Tibial nerve (tissue), 4 donors: ENCODE data around the gene RBCK1. TPM values are rescaled to one million over a fixed set of nuclear protein-coding genes. Genes with fewer than 3 reads are reported as not detected.

Experiments
- DNase-seq, 2 donors: peaks; one replicate each; pipeline ENCODE4 v3.0.0-alpha.2; 2019; ENCODE audit warnings: low spot score in 2 of 2
- H3K27ac ChIP-seq, 4 donors: fragments of 200-600 bp; sonication (generic) in 3 of 4; one replicate each; pipeline ENCODE4 v1.5.1; 2017 to 2019; ENCODE audit warnings: mild to moderate bottlenecking in 1 of 4
- H3K27me3 ChIP-seq, 2 donors: fragments of 200-600 bp; sonication (generic) in 1 of 2; one replicate each; pipeline versions ENCODE4 v1.5.1 to v1.6.0; 2017 to 2019
- H3K36me3 ChIP-seq, 3 donors: fragments of 200-600 bp; sonication (generic); one replicate each; pipeline ENCODE4 v1.5.1; 2018 to 2019
- H3K4me1 ChIP-seq, 4 donors: fragments of 200-600 bp; sonication (generic) in 3 of 4; one replicate each; pipeline ENCODE4 v1.5.1; 2017 to 2019
- H3K4me3 ChIP-seq, 4 donors: fragments of 200-600 bp; sonication (generic) in 3 of 4; one replicate each; pipeline ENCODE4 v1.5.1; 2017 to 2019; ENCODE audit warnings: mild to moderate bottlenecking in 1 of 4, moderate library complexity in 1 of 4
- H3K9me3 ChIP-seq, 4 donors: fragments of 200-600 bp; sonication (generic) in 3 of 4; one replicate each; pipeline ENCODE4 v1.5.1; 2017 to 2019
- CTCF ChIP-seq, 5 experiments: fragments of 200-600 bp in 3 of 5; fragments of 450-650 bp in 2 of 5; sonication (generic) in 3 of 5; IDR thresholded peaks; one replicate each; pipeline ENCODE4 v1.5.1; 2016 to 2019; ENCODE audit warnings: antibody characterized with exemption in 5 of 5, mild to moderate bottlenecking in 3 of 5, moderate library complexity in 2 of 5
- EP300 ChIP-seq, 2 donors: sonication (generic); formaldehyde crosslinking; IDR thresholded peaks; one replicate each; pipeline ENCODE4 v1.6.1; 2017; ENCODE audit warnings: antibody characterized with exemption in 2 of 2, mild to moderate bottlenecking in 1 of 2
- POLR2A ChIP-seq, 2 donors: fragments of 450-650 bp; IDR thresholded peaks; one replicate each; pipeline ENCODE4 v1.6.1; 2017; ENCODE audit warnings: antibody characterized with exemption in 2 of 2, mild to moderate bottlenecking in 2 of 2, moderate library complexity in 2 of 2
- WGBS, 2 donors: methylation state at CpG; one replicate each; pipeline ENCODE4 v1.1.5; 2018; 5-methylcytosine and 5-hydroxymethylcytosine counted together
- total RNA-seq, 4 donors: library from RNA; depleted of rRNA; stranded (reverse); fragments of >200 nt; gene quantifications; one replicate each; pipeline ENCODE4 v1.1.0, GENCODE V29; 2016

RBCK1 gene
- total RNA-seq: 100 to 1,000 TPM in 3 of 4 donors, 10 to 100 TPM in 1; 93.5 to 149 (median 118) TPM

DNA sequence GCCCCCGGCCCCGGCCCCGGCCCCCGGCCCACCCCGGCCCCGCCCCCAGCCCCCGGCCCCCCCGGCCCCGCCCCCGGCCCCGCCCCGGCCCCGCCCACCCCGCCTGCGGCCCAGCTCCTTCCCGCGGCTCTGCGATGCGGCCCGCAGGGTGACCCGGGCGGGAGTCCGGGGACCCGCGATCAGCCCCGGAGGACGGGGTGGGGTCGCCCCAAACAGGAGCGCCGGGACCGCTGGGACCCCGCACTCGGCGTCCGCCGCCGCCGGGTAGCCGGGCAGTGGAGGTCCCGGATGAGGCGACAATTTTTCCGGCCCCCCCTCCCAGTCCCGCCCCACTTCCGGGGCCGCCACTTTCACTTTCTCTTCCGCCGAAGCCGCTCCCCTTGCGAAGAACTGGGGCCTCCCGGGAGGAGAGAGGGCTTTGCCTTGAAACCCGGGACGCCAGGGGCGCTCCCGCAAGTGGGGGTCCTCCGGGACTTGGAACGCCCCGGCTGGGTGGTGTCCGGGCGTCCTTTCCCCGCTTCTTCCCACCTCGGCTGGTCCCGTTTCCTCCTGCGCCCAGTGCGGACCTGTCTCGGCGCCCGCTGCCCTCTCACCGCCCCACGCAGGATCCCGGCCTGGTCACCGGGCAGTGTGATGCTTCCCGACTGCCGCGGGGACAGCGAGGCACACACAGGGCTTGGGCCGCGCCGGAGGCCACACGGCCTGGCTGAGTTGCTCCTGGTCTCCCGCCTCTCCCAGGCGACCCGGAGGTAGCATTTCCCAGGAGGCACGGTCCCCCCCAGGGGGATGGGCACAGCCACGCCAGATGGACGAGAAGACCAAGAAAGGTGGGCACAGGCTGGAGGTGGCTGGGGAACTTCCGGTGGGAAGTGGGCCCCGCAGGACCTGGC, at the start of gene RBCK1:
RBCK1 (plus strand) TSS at position 347 of the 890 bp plus-strand sequence; CDS start at position 806, 459 bp downstream.
- peak within 1 kb of the TSS; percentile 72 to 99 (median 92) for H3K4me3 ChIP-seq
- peak; percentile 63 to 69 for DNase-seq
- TF ChIP-seq CTCF (IDR thresholded peaks at IDR 0.05) (no peak), POLR2A (IDR thresholded peaks at IDR 0.05) (peak in 1 of 2 donors; percentile 34), EP300 (IDR thresholded peaks at IDR 0.05) (peak; percentile 28 to 81)
- WGBS, 2 donors: 0 to 1% methylated on average over 20 to 41 of the region's 87 CpGs
- H3K27me3 ChIP-seq: no peaks in the 10 kb centered on the region
- no peaks in the 10 kb centered on the region for H3K9me3 ChIP-seq
- peak within 1 kb of the TSS; percentile 79 to 98 (median 93) for H3K27ac ChIP-seq
- H3K36me3 ChIP-seq: peaks cover 0 to 29% (median 0%) of the 10 kb centered on the region in 3 donors
- peaks cover 0 to 32% (median 13%) of the 10 kb centered on the region in 4 donors for H3K4me1 ChIP-seq

DNA sequence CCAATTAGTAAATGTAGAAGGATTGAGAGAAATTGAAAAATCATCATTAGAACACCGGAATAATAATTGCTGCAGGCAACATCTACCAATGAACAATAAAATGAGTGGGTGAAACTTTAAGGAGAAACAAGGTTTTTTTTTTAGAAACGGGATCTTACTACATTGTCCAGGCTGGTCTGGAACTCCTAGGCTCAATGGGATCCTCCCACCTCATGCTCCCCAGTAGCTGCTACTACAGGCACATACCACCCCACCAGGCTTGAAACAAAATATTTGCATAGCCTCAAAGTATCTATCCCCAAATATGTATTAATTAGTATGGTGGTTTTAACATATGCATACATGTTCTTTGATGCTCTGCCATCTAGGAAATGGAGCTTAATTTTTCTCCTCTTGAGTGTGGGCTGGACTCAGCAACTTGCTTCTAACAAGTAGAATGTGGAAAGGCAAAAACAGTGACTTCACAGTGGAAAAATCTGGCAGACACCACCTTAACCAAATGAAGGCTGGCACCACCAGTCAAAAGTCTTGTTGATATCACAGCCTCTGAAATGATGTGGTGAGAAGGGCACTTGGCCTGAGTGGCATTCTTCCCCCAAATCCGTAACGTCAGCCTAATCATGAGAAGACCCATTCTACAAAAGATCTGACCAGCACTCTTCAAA, 49.1 kb upstream of the RBCK1 start:
- no peaks in the 10 kb centered on the region for H3K9me3 ChIP-seq
- no peak for DNase-seq
- H3K27ac ChIP-seq: peak overlapping the region in 1 of 4 donors; percentile 54
- WGBS, 2 donors: 63 to 65% methylated on average over 4 of the region's 4 CpGs
- H3K4me3 ChIP-seq: no peak overlapping the region
- TF ChIP-seq POLR2A (IDR thresholded peaks at IDR 0.05): no peak
- TF ChIP-seq EP300 (IDR thresholded peaks at IDR 0.05): no peak
- TF ChIP-seq CTCF (IDR thresholded peaks at IDR 0.05): no peak
- H3K36me3 ChIP-seq: peaks cover 0 to under 1% (median 0%) of the 10 kb centered on the region in 3 donors
- H3K27me3 ChIP-seq: no peaks in the 10 kb centered on the region
- H3K4me1 ChIP-seq: peaks cover 0 to 33% (median 0%) of the 10 kb centered on the region in 4 donors

- peaks cover 0 to 26% (median 0%) of the 10 kb centered on the region in 4 donors for H3K4me1 ChIP-seq
- no peaks in the 10 kb centered on the region for H3K36me3 ChIP-seq
- H3K4me3 ChIP-seq: no peak overlapping the region
- TF ChIP-seq EP300 (IDR thresholded peaks at IDR 0.05) (no peak), CTCF (IDR thresholded peaks at IDR 0.05) (no peak), POLR2A (IDR thresholded peaks at IDR 0.05) (no peak)
- no peaks in the 10 kb centered on the region for H3K9me3 ChIP-seq
- no peak for DNase-seq
- no peaks in the 10 kb centered on the region for H3K27me3 ChIP-seq
- peak overlapping the region in 1 of 4 donors; percentile 63 for H3K27ac ChIP-seq
- WGBS, 2 donors: 83 to 91% methylated on average over 8 of the region's 8 CpGs
These were observed 46.5 kb upstream of the RBCK1 start for GRCh38 chr20:361561-361960.

DNA sequence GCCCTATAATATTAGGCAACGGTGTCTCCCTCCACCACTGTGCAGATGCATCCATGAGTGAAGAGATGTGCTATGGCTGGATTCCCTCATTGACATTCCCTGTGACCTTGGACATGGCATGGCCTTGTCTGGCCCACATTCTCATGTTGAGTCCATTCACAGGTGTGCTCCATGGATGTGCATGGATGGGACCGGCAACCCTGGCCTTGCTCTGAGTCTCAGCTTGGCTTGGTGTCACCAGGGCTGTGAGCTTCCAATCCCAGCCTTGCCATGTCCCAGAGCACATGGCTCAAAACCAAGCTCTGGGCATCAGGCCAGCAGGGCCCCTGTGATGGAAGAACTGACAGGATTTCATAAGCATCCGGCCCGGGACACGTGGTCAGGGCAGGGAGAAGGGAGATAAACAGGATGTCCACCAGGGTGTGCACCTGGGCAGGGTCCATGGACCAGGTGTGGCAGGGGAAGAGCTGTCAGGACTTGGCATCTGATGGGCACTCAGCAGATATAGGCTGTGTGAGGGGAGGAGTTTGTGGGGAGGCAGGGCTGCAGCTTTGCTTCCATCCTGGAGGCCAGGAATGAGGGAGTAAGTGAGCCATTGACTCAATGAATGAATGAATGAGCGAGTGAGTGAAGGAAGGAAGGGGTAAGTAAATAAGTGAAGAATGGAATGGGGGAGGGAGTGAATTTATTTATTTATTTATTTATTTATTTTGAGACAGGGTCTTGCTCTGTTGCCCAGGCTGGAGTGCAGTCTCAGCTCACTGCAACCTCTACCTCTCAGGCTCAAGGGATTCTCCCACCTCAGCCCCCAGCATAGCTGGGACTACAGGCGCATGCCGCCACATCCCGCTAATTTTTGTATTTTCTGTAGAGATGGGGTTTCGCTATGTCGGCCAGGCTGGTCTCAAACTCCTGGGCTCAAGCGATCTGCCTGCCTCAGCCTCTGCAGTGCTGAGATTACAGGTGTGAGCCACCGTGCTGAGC, 45.5 kb upstream of the RBCK1 start:
- Histone ChIP-seq H3K27me3 (no peaks in the 10 kb centered on the region), H3K4me1 (peaks cover 0 to 26% (median 0%) of the 10 kb centered on the region in 4 donors), H3K9me3 (no peaks in the 10 kb centered on the region), H3K4me3 (no peak overlapping the region), H3K27ac (no peak overlapping the region), H3K36me3 (no peaks in the 10 kb centered on the region)
- TF ChIP-seq CTCF (IDR thresholded peaks at IDR 0.05) (peak in 3 of 5 experiments; percentile 25 to 28 (median 26)), EP300 (IDR thresholded peaks at IDR 0.05) (peak in 1 of 2 donors; percentile 57), POLR2A (IDR thresholded peaks at IDR 0.05) (no peak)
- WGBS, 2 donors: 72 to 75% methylated on average over 12 to 13 of the region's 13 CpGs
- peak; percentile 64 to 75 for DNase-seq
